Liver (tissue), 9 donors: Measurements from ENCODE around the gene PEX5L. TPM values are rescaled to one million over a fixed set of nuclear protein-coding genes. Genes with fewer than 3 reads are reported as not detected.

Experiments used
- DNase-seq: peaks from one replicate; pipeline ENCODE4 v3.0.0-alpha.2; 2017; ENCODE audit warnings: low spot score
- H3K27ac ChIP-seq, 2 donors: one replicate each; pipeline ENCODE4 v1.7.0; 2013; ENCODE audit warnings: inconsistent platforms in 2 of 2, low read length in 2 of 2, control low read depth in 1 of 2, low read depth in 1 of 2, mild to moderate bottlenecking in 1 of 2
- H3K27me3 ChIP-seq, 4 donors: one replicate each; pipeline versions ENCODE4 v1.6.1 to v1.7.0; 2013; ENCODE audit warnings: low read length in 3 of 4, inconsistent platforms in 1 of 4, mild to moderate bottlenecking in 1 of 4, moderate library complexity in 1 of 4; ENCODE audit not compliant: control insufficient read depth in 4 of 4, insufficient read depth in 4 of 4
- H3K36me3 ChIP-seq, 4 donors: one replicate each; pipeline versions ENCODE4 v1.6.1 to v1.7.0; 2013; ENCODE audit warnings: low read length in 3 of 4, mild to moderate bottlenecking in 3 of 4, low read depth in 1 of 4, moderate library complexity in 1 of 4; ENCODE audit not compliant: control insufficient read depth in 4 of 4, insufficient read depth in 3 of 4
- H3K4me1 ChIP-seq, 4 donors: one replicate each; pipeline versions ENCODE4 v1.6.1 to v1.7.0; 2013; ENCODE audit warnings: low read length in 3 of 4, mild to moderate bottlenecking in 3 of 4, moderate library complexity in 1 of 4; ENCODE audit not compliant: control insufficient read depth in 4 of 4, insufficient read depth in 4 of 4
- H3K4me3 ChIP-seq, 3 donors: one replicate each; pipeline versions ENCODE4 v1.6.1 to v1.7.0; 2013; ENCODE audit warnings: low read length in 3 of 3, control low read depth in 1 of 3, low read depth in 1 of 3, mild to moderate bottlenecking in 1 of 3
- H3K9ac ChIP-seq, 2 donors: one replicate each; pipeline ENCODE4 v1.7.0; 2013; ENCODE audit warnings: low read length in 2 of 2, mild to moderate bottlenecking in 2 of 2, moderate library complexity in 2 of 2, control low read depth in 1 of 2, low read depth in 1 of 2
- H3K9me3 ChIP-seq, 4 donors: one replicate each; pipeline versions ENCODE4 v1.6.1 to v1.7.0; 2013; ENCODE audit warnings: low read length in 3 of 4; ENCODE audit not compliant: control insufficient read depth in 4 of 4
- CTCF ChIP-seq: fragments of 150-350 bp; IDR thresholded peaks from 2 replicates; pipeline ENCODE4 v1.5.1; 2017; ENCODE audit warnings: improper control_type of control experiment, low read depth, low read length; ENCODE audit not compliant: missing input control
- EGR1 ChIP-seq, 2 donors: IDR thresholded peaks; 2 replicates each; pipeline ENCODE4 v1.6.1; 2016 to 2018; ENCODE audit warnings: antibody characterized with exemption in 2 of 2, low read depth in 2 of 2
- FOXA1 ChIP-seq: IDR thresholded peaks from 2 replicates; pipeline ENCODE4 v1.6.1; 2016; ENCODE audit warnings: antibody characterized with exemption
- GABPA ChIP-seq, 2 donors: IDR thresholded peaks in 1 of 2; conservative IDR thresholded peaks in 1 of 2; 2 replicates each; pipeline ENCODE4 v1.6.1; 2016; ENCODE audit warnings: antibody characterized with exemption in 2 of 2, mild to moderate bottlenecking in 1 of 2, moderate library complexity in 1 of 2
- HNF4A ChIP-seq, 2 donors: conservative IDR thresholded peaks; 2 replicates each; pipeline ENCODE4 v1.6.1; 2016; ENCODE audit warnings: antibody characterized with exemption in 2 of 2, mild to moderate bottlenecking in 2 of 2
- HNF4G ChIP-seq: IDR thresholded peaks from 2 replicates; pipeline ENCODE4 v1.6.1; 2016; ENCODE audit warnings: antibody characterized with exemption
- JUND ChIP-seq, 2 donors: IDR thresholded peaks; 2 replicates each; pipeline ENCODE4 v1.6.1; 2016; ENCODE audit warnings: antibody characterized with exemption in 2 of 2
- MAX ChIP-seq: IDR thresholded peaks from 2 replicates; pipeline ENCODE4 v1.6.1; 2016; ENCODE audit warnings: antibody characterized with exemption
- NR2F2 ChIP-seq: IDR thresholded peaks from 2 replicates; pipeline ENCODE4 v1.6.1; 2016; ENCODE audit warnings: antibody characterized with exemption
- RAD21 ChIP-seq, 2 donors: IDR thresholded peaks; 2 replicates each; pipeline ENCODE4 v1.6.1; 2016; ENCODE audit warnings: antibody characterized with exemption in 2 of 2, mild to moderate bottlenecking in 2 of 2
- REST ChIP-seq: IDR thresholded peaks from 2 replicates; pipeline ENCODE4 v1.6.1; 2016; ENCODE audit warnings: antibody characterized with exemption, mild to moderate bottlenecking
- RXRA ChIP-seq, 2 donors: IDR thresholded peaks; 2 replicates each; pipeline ENCODE4 v1.6.1; 2017 to 2018; ENCODE audit warnings: antibody characterized with exemption in 2 of 2, mild to moderate bottlenecking in 1 of 2
- SP1 ChIP-seq: IDR thresholded peaks from 2 replicates; pipeline ENCODE4 v1.6.1; 2018; ENCODE audit warnings: antibody characterized with exemption, mild to moderate bottlenecking
- TAF1 ChIP-seq: conservative IDR thresholded peaks from 2 replicates; pipeline ENCODE4 v1.6.1; 2016; ENCODE audit warnings: antibody characterized with exemption, mild to moderate bottlenecking
- YY1 ChIP-seq: IDR thresholded peaks from 2 replicates; pipeline ENCODE4 v1.6.1; 2016; ENCODE audit warnings: antibody characterized with exemption, mild to moderate bottlenecking
- WGBS: extraction: QIAGEN DNeasy Blood & Tissue Kit; methylation state at CpG from one replicate; pipeline ENCODE4 v1.1.7; 2013; 5-methylcytosine and 5-hydroxymethylcytosine counted together
- polyA plus RNA-seq, 2 donors: library from polyadenylated mRNA; stranded (reverse) in 1 of 2; unstranded in 1 of 2; fragments of 200-250 nt in 1 of 2; fragments of >200 nt in 1 of 2; fragmentation: Nextera tagmentation in 1 of 2; extraction: Ambion mirVana in 1 of 2; gene quantifications; one replicate each; pipeline versions ENCODE4 v1.2.1 to v1.2.3, GENCODE V29; 2013 to 2015
- total RNA-seq, 2 donors: library from RNA; depleted of rRNA; stranded (reverse); fragments of >200 nt; gene quantifications; one replicate each; pipeline ENCODE4 v1.2.3, GENCODE V29; 2014
- TF ChIP-seq, protein P1 (sequence below): IDR thresholded peaks from 2 replicates; pipeline ENCODE4 v1.6.1; 2016; ENCODE audit warnings: antibody characterized with exemption
- TF ChIP-seq, protein P2 (sequence below): IDR thresholded peaks from 2 replicates; pipeline ENCODE4 v1.6.1; 2016; ENCODE audit warnings: antibody characterized with exemption
- donor health status: healthy.
- donor health status: healthy.
- donor health status: healthy.
- donor health status: healthy.
- donor health status: healthy.

Gene PEX5L, protein sequence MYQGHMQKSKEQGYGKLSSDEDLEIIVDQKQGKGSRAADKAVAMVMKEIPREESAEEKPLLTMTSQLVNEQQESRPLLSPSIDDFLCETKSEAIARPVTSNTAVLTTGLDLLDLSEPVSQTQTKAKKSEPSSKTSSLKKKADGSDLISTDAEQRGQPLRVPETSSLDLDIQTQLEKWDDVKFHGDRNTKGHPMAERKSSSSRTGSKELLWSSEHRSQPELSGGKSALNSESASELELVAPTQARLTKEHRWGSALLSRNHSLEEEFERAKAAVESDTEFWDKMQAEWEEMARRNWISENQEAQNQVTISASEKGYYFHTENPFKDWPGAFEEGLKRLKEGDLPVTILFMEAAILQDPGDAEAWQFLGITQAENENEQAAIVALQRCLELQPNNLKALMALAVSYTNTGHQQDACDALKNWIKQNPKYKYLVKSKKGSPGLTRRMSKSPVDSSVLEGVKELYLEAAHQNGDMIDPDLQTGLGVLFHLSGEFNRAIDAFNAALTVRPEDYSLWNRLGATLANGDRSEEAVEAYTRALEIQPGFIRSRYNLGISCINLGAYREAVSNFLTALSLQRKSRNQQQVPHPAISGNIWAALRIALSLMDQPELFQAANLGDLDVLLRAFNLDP
- total RNA-seq (not detected), polyA plus RNA-seq (under 1 TPM in 1 of 2 donors, not detected in 1; 0.03 TPM)

DNA sequence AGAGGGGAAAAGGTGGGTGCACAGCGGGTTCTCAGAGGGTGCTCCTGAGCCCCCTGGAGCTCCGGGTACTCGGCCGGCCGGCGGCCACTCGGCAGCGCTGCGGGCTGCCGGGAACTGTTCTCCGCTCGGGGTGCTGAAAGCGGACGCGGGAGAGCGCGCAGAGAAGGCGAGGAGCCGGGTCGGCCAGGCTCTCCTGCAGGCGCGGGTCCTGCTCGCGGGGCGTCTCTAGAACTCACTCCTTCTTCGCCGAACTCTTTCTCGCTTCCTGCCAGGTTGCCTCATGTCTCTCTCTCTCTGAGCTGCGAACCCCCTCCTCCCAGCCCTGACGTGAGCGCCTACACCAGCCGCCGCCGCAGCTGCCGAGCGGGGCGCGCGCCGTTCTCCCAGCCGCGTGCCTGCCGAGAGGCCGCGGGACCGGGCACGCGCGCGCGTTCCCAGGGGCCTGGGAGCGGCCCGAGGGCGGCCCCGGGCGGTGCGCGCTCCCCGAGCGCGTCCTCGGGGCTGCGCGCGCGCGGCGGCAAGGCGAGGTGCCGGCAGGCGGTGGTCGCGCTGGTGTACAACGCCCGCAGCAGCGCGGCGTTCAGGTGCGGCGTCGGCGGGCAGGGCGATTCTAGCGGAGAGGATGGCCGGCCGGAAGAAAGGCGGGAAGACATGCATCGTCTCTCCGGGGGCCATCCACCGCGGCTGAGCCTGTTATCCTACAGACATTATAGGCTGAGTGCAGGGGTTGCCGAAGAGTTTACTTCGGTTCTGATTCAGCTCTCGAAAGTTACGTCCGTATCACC, at the start of gene PEX5L:
Gene PEX5L, minus strand, starts transcription at position 267 of the 785 bp plus-strand sequence. CDS start 338 bp downstream, outside the sequence.
- peaks cover 4 to 13% (median 8%) of the 10 kb centered on the region in 4 donors for H3K4me1 ChIP-seq
- TF ChIP-seq REST: peak; percentile 96
- no peak for TF ChIP-seq SP1
- H3K27me3 ChIP-seq: peaks cover 2 to 11% (median 6%) of the 10 kb centered on the region in 4 donors
- H3K4me3 ChIP-seq: peak within 1 kb of the TSS in 1 of 3 donors; percentile 36
- H3K9ac ChIP-seq: no peak within 1 kb of the TSS
- no peaks in the 10 kb centered on the region for H3K9me3 ChIP-seq
- no peak within 1 kb of the TSS for H3K27ac ChIP-seq
- peak; percentile 39 for DNase-seq
- H3K36me3 ChIP-seq: no peaks in the 10 kb centered on the region
- 3% methylated on average over 96 of the region's 96 CpGs for WGBS

GRCh38 chr3:180085122-180085710, 48.5 kb upstream of the PEX5L start:
- WGBS: 45% methylated on average over 2 of the region's 2 CpGs
- no peaks in the 10 kb centered on the region for H3K36me3 ChIP-seq
- H3K27ac ChIP-seq: no peak overlapping the region
- H3K4me1 ChIP-seq: no peaks in the 10 kb centered on the region
- no peaks in the 10 kb centered on the region for H3K9me3 ChIP-seq
- H3K27me3 ChIP-seq: peaks cover 0 to 2% (median 0%) of the 10 kb centered on the region in 4 donors
- no peak overlapping the region for H3K9ac ChIP-seq
- DNase-seq: no peak
- H3K4me3 ChIP-seq: no peak overlapping the region
- TF ChIP-seq REST (no peak), HNF4G (no peak), TAF1 (no peak), NR2F2 (no peak), MAX (no peak), GABPA (IDR thresholded peaks at IDR 0.05 in 1 of 2, conservative IDR thresholded peaks at IDR 0.05 in 1 of 2) (no peak), HNF4A (conservative IDR thresholded peaks at IDR 0.05) (no peak), CTCF (no peak), JUND (IDR thresholded peaks at IDR 0.05) (no peak), EGR1 (IDR thresholded peaks at IDR 0.05; ENCODE audit: low read depth in 2 of 2) (no peak), YY1 (no peak), SP1 (no peak), RAD21 (IDR thresholded peaks at IDR 0.05) (no peak), RXRA (IDR thresholded peaks at IDR 0.05) (no peak), FOXA1 (no peak)
- TF ChIP-seq, protein P1, sequence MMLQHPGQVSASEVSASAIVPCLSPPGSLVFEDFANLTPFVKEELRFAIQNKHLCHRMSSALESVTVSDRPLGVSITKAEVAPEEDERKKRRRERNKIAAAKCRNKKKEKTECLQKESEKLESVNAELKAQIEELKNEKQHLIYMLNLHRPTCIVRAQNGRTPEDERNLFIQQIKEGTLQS: no peak
- TF ChIP-seq, protein P2, sequence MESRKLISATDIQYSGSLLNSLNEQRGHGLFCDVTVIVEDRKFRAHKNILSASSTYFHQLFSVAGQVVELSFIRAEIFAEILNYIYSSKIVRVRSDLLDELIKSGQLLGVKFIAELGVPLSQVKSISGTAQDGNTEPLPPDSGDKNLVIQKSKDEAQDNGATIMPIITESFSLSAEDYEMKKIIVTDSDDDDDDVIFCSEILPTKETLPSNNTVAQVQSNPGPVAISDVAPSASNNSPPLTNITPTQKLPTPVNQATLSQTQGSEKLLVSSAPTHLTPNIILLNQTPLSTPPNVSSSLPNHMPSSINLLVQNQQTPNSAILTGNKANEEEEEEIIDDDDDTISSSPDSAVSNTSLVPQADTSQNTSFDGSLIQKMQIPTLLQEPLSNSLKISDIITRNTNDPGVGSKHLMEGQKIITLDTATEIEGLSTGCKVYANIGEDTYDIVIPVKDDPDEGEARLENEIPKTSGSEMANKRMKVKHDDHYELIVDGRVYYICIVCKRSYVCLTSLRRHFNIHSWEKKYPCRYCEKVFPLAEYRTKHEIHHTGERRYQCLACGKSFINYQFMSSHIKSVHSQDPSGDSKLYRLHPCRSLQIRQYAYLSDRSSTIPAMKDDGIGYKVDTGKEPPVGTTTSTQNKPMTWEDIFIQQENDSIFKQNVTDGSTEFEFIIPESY: no peak
